Fibroblast of lung (primary cell): Measurements from ENCODE around the gene ORM2.

Source experiments
- CTCF ChIP-seq, 2 donors: IDR thresholded peaks in 1 of 2; conservative IDR thresholded peaks in 1 of 2; 1 replicate in 1 of 2; 2 replicates in 1 of 2; pipeline ENCODE4 v1.5.1; 2011 to 2012; ENCODE audit warnings: low read length in 2 of 2, control low read depth in 1 of 2, inconsistent platforms in 1 of 2, low read depth in 1 of 2, mild to moderate bottlenecking in 1 of 2
- EZH2 ChIP-seq: IDR thresholded peaks from 2 replicates; pipeline ENCODE4 v1.5.1; 2012; ENCODE audit warnings: low read length, control low read depth, mild to moderate bottlenecking; ENCODE audit errors: missing control alignments

- no peak for TF ChIP-seq EZH2
- TF ChIP-seq CTCF (conservative IDR thresholded peaks at IDR 0.05 in 1 of 2, IDR thresholded peaks at IDR 0.05 in 1 of 2; ENCODE audit: low read depth in 1 of 2, low read length in 2 of 2): no peak
Observed at GRCh38 chr9:114301798-114302565, 27.7 kb upstream of the ORM2 start.
